Prostate gland (tissue), 2 donors: ENCODE data around the gene ILK. TPM values are rescaled to one million over a fixed set of nuclear protein-coding genes. Genes with fewer than 3 reads are reported as not detected.
A peak's percentile ranks its signal among the peaks of the same experiment; 100 is the strongest.

Source experiments
- DNase-seq: peaks from one replicate; pipeline ENCODE4 v3.0.0-alpha.2; 2019; ENCODE audit warnings: low spot score
- H3K27ac ChIP-seq, 2 donors: fragments of 200-600 bp; sonication (generic); 2 replicates each; pipeline ENCODE4 v1.5.1; 2017 to 2019
- H3K27me3 ChIP-seq: fragments of 200-600 bp; sonication (generic); replicated peaks from 2 replicates; pipeline ENCODE4 v1.5.1; 2019; ENCODE audit not compliant: insufficient read depth
- H3K36me3 ChIP-seq, 2 donors: fragments of 200-600 bp; sonication (generic); 1 replicate in 1 of 2; 2 replicates in 1 of 2; pipeline versions ENCODE4 v1.5.1 to v1.8.1; 2017 to 2019
- H3K4me1 ChIP-seq: fragments of 200-600 bp; sonication (generic); replicated peaks from 2 replicates; pipeline ENCODE4 v1.5.1; 2019
- H3K4me3 ChIP-seq, 2 donors: fragments of 200-600 bp; sonication (generic); 2 replicates each; pipeline ENCODE4 v1.5.1; 2017 to 2019
- H3K9me3 ChIP-seq: fragments of 200-600 bp; sonication (generic); 2 replicates; pipeline ENCODE4 v1.5.1; 2017
- CTCF ChIP-seq, 4 experiments: fragments of 200-600 bp in 2 of 4; fragments of 450-650 bp in 2 of 4; sonication (generic) in 2 of 4; IDR thresholded peaks; 1 replicate in 3 of 4; 2 replicates in 1 of 4; pipeline ENCODE4 v1.5.1; 2016 to 2019; ENCODE audit warnings: antibody characterized with exemption in 4 of 4, mild to moderate bottlenecking in 2 of 4, moderate library complexity in 2 of 4
- POLR2A ChIP-seq: fragments of 450-650 bp; IDR thresholded peaks from one replicate; pipeline ENCODE4 v1.6.1; 2016; ENCODE audit warnings: antibody characterized with exemption, mild to moderate bottlenecking
- POLR2AphosphoS5 ChIP-seq: sonication (generic); formaldehyde crosslinking; IDR thresholded peaks from one replicate; pipeline ENCODE4 v1.6.1; 2017; ENCODE audit warnings: antibody characterized with exemption
- WGBS: methylation state at CpG from one replicate; pipeline ENCODE4 v1.1.5; 2018; 5-methylcytosine and 5-hydroxymethylcytosine counted together
- intact Hi-C: fragments of 100-400 bp; cut with DNase I; formaldehyde crosslinking; loops from one replicate; pipeline ENCODE4 v1.14.2; 2022
- total RNA-seq, 2 donors: library from RNA; depleted of rRNA; stranded (reverse); fragments of >200 nt; gene quantifications; one replicate each; pipeline ENCODE4 v1.1.0, GENCODE V29; 2016

ILK gene
- total RNA-seq = 100 to 1,000 TPM; 172 to 195 TPM

GRCh38 chr11:6603287-6604080, at the start of gene ILK, which contains the start of gene RRP8:
Gene ILK, plus strand, starts transcription at chr11:6603774. Its CDS starts 498 bp downstream, at chr11:6604272.
Gene RRP8, minus strand, starts transcription at chr11:6603616. Its CDS starts 114 bp downstream, at chr11:6603502.
- WGBS = under 1% methylated on average over 67 of the region's 72 CpGs
- TF ChIP-seq CTCF (IDR thresholded peaks at IDR 0.05) = peak in 2 of 4 experiments; percentile 33 to 43
- TF ChIP-seq POLR2AphosphoS5 = peak; percentile 85
- TF ChIP-seq POLR2A = peak; percentile 81
- Histone ChIP-seq H3K36me3 (peaks cover 13 to 29% of the 10 kb centered on the region in 2 donors), H3K4me1 (peaks cover 17% of the 10 kb centered on the region), H3K4me3 (peak within 1 kb of the TSS; percentile 80 to 92), H3K27me3 (no peaks in the 10 kb centered on the region), H3K27ac (peak within 1 kb of the TSS; percentile 93 to 95), H3K9me3 (no peaks in the 10 kb centered on the region)
- intact Hi-C loops = loop anchor here (5.0 kb wide), 3 partner anchors 54 to 281 kb away; partner anchors contain the start of genes ARFIP2, CAVIN3, DCHS1 and TIMM10B
- DNase-seq = peak; percentile 90

- 88% methylated on average over 5 of the region's 5 CpGs for WGBS
Observed at GRCh38 chr11:6554828-6555706, 48.5 kb upstream of the ILK start.

GRCh38 chr11:6556139-6556949, 47.2 kb upstream of the ILK start:
- no peak for TF ChIP-seq POLR2AphosphoS5
- no peak for DNase-seq

More at GRCh38 chr11:6554828-6555706, 48.5 kb upstream of the ILK start:
- no peaks in the 10 kb centered on the region for H3K4me1 ChIP-seq
- H3K4me3 ChIP-seq = no peak overlapping the region
- intact Hi-C loops = no loop called here
- TF ChIP-seq POLR2AphosphoS5 (no peak), CTCF (IDR thresholded peaks at IDR 0.05) (no peak), POLR2A (no peak)
- H3K27ac ChIP-seq = no peak overlapping the region
- H3K9me3 ChIP-seq = no peaks in the 10 kb centered on the region
- no peaks in the 10 kb centered on the region for H3K36me3 ChIP-seq
- H3K27me3 ChIP-seq = no peaks in the 10 kb centered on the region
- no peak for DNase-seq

GRCh38 chr11:6557063-6557462, 46.5 kb upstream of the ILK start:
- H3K36me3 ChIP-seq = no peaks in the 10 kb centered on the region
- no peak overlapping the region for H3K4me3 ChIP-seq
- intact Hi-C loops = no loop called here
- H3K27ac ChIP-seq = no peak overlapping the region
- H3K4me1 ChIP-seq = no peaks in the 10 kb centered on the region
- H3K27me3 ChIP-seq = no peaks in the 10 kb centered on the region
- WGBS = 95% methylated on average over 11 of the region's 11 CpGs
- TF ChIP-seq POLR2AphosphoS5 (no peak), CTCF (IDR thresholded peaks at IDR 0.05) (no peak), POLR2A (no peak)
- H3K9me3 ChIP-seq = no peaks in the 10 kb centered on the region
- DNase-seq = no peak

More at GRCh38 chr11:6556139-6556949, 47.2 kb upstream of the ILK start:
- no peak overlapping the region for H3K27ac ChIP-seq
- no peaks in the 10 kb centered on the region for H3K27me3 ChIP-seq
- H3K4me3 ChIP-seq = no peak overlapping the region
- H3K4me1 ChIP-seq = no peaks in the 10 kb centered on the region
- WGBS = 81% methylated on average over 11 of the region's 11 CpGs
- no peaks in the 10 kb centered on the region for H3K36me3 ChIP-seq
- H3K9me3 ChIP-seq = no peaks in the 10 kb centered on the region
- intact Hi-C loops = no loop called here
